HepG2 (cell line): ENCODE data around the gene FCER1A. TPM values are rescaled to one million over a fixed set of nuclear protein-coding genes. Genes with fewer than 3 reads are reported as not detected.

Source experiments
- ATAC-seq: fragments of 200-7000 bp; cut with Tn5 transposase; 3 replicates; pipeline ENCODE4 v1.9.1; 2020; ENCODE audit warnings: mild to moderate bottlenecking, moderate library complexity
- BruUV-seq: library from RNA; stranded (reverse); fragments of 400-500 nt; replicated peaks from 2 replicates; lab custom pipeline; 2021; lab: Mats Ljungman, UMichigan
- CTCF ChIA-PET: fragments of 300-600 bp; formaldehyde crosslinking; extraction: SDS; loops from one replicate; lab custom pipeline; 2021; ENCODE audit warnings: low total read pairs, inconsistent platforms, low intra/inter-chr PET ratio; lab: Yijun Ruan, JAX
- POLR2A ChIA-PET: fragments of 350-600 bp; sonication (Branson Sonifier 250); formaldehyde crosslinking; loops from one replicate; lab custom pipeline; 2020; ENCODE audit warnings: antibody characterized with exemption, inconsistent platforms; lab: Yijun Ruan, JAX
- DNase-seq: peaks from one replicate; pipeline ENCODE4 v3.0.0-alpha.2; 2015; ENCODE audit warnings: low spot score
- FAIRE-seq: peaks from 3 replicates; lab custom pipeline; 2011; peaks lifted over from hg19 to GRCh38; lab: Jason Lieb, UNC
- H2AFZ ChIP-seq: one replicate; pipeline ENCODE4 v1.6.1; 2011; ENCODE audit warnings: low read length, inconsistent platforms
- H3K27ac ChIP-seq: fragments of 300-600 bp; 3 replicates; pipeline ENCODE4 v1.8.0; 2011; ENCODE audit warnings: mixed run types, mild to moderate bottlenecking, mixed read lengths, low read length, inconsistent platforms; ENCODE audit not compliant: insufficient read depth; ENCODE audit errors: extremely low read length
- H3K27me3 ChIP-seq, 2 experiments: fragments of 200-600 bp in 1 of 2; 2 replicates in 1 of 2; 3 replicates in 1 of 2; pipeline versions ENCODE4 v1.6.0 to v1.8.0; 2011; ENCODE audit warnings: low read length in 2 of 2, mild to moderate bottlenecking in 2 of 2, moderate library complexity in 2 of 2, inconsistent platforms in 1 of 2; ENCODE audit not compliant: insufficient read depth in 2 of 2, control insufficient read depth in 1 of 2
- H3K36me3 ChIP-seq, 2 experiments: fragments of 200-600 bp in 1 of 2; replicated peaks in 1 of 2; 2 replicates in 1 of 2; 3 replicates in 1 of 2; pipeline versions ENCODE4 v1.5.1 to v1.8.0; 2011; ENCODE audit warnings: low read length in 2 of 2, inconsistent platforms in 1 of 2; ENCODE audit not compliant: insufficient read depth in 2 of 2, control insufficient read depth in 1 of 2
- H3K4me1 ChIP-seq: 2 replicates; pipeline ENCODE4 v1.5.1; 2012; ENCODE audit warnings: low read length, inconsistent platforms; ENCODE audit not compliant: insufficient read depth
- H3K4me2 ChIP-seq: 2 replicates; pipeline ENCODE4 v1.6.0; 2011; ENCODE audit warnings: low read depth, low read length, inconsistent platforms
- H3K4me3 ChIP-seq, 3 experiments: fragments of 200-600 bp in 1 of 3; sonication (generic), shearing (Covaris generic) in 1 of 3; replicated peaks in 1 of 3; 2 replicates each; pipeline ENCODE4 v1.5.1; 2011 to 2016; ENCODE audit warnings: low read length in 3 of 3, inconsistent platforms in 2 of 3, low read depth in 2 of 3, mild to moderate bottlenecking in 2 of 3, control low read depth in 1 of 3, mixed read lengths in 1 of 3; ENCODE audit not compliant: insufficient read depth in 1 of 3
- H3K79me2 ChIP-seq: one replicate; pipeline ENCODE4 v1.6.1; 2011; ENCODE audit warnings: low read length, inconsistent platforms; ENCODE audit not compliant: insufficient read depth
- H3K9ac ChIP-seq: 2 replicates; pipeline ENCODE4 v1.6.0; 2011; ENCODE audit warnings: mild to moderate bottlenecking, low read depth, low read length, inconsistent platforms; ENCODE audit not compliant: insufficient read depth
- H3K9me3 ChIP-seq: 2 replicates; pipeline ENCODE4 v1.5.1; 2012; ENCODE audit warnings: mild to moderate bottlenecking, low read length
- H4K20me1 ChIP-seq: 2 replicates; pipeline ENCODE4 v1.6.0; 2011; ENCODE audit warnings: inconsistent platforms, mild to moderate bottlenecking, low read length, moderate library complexity; ENCODE audit not compliant: insufficient read depth
- ATRX ChIP-seq: sonication (generic); formaldehyde crosslinking; IDR thresholded peaks from 2 replicates; pipeline ENCODE4 v1.4.0; 2020; ENCODE audit warnings: missing genetic modification reagents, borderline replicate concordance
- KDM6A ChIP-seq: IDR thresholded peaks from 2 replicates; pipeline ENCODE4 v1.6.1; 2016; ENCODE audit warnings: low read depth
- NFE2 ChIP-seq: sonication (generic); formaldehyde crosslinking; IDR thresholded peaks from 2 replicates; pipeline ENCODE4 v1.4.0; 2020; ENCODE audit warnings: missing genetic modification reagents
- RFX1 ChIP-seq: fragments of 450-650 bp; IDR thresholded peaks from 2 replicates; pipeline ENCODE4 v1.6.1; 2017
- SMAD9 ChIP-seq: sonication (generic); formaldehyde crosslinking; IDR thresholded peaks from 2 replicates; pipeline ENCODE4 v1.5.1; 2020; ENCODE audit warnings: mild to moderate bottlenecking, missing genetic modification reagents
- ZFY ChIP-seq: sonication (generic); formaldehyde crosslinking; IDR thresholded peaks from 2 replicates; pipeline ENCODE4 v1.4.0; 2020; ENCODE audit warnings: missing genetic modification reagents
- ZNF335 ChIP-seq: sonication (generic); formaldehyde crosslinking; IDR thresholded peaks from 2 replicates; pipeline ENCODE4 v1.4.0; 2020; ENCODE audit warnings: missing genetic modification reagents
- ZNF343 ChIP-seq: sonication (generic); formaldehyde crosslinking; IDR thresholded peaks from 2 replicates; pipeline ENCODE4 v1.4.0; 2020; ENCODE audit warnings: mild to moderate bottlenecking, missing genetic modification reagents
- ZNF563 ChIP-seq: sonication (generic); formaldehyde crosslinking; IDR thresholded peaks from 2 replicates; pipeline ENCODE4 v1.8.0; 2022; ENCODE audit warnings: mild to moderate bottlenecking, moderate library complexity, missing genetic modification reagents
- ZNF775 ChIP-seq: sonication (generic); formaldehyde crosslinking; IDR thresholded peaks from 2 replicates; pipeline ENCODE4 v1.4.0; 2020; ENCODE audit warnings: missing genetic modification reagents, mild to moderate bottlenecking, moderate library complexity, borderline replicate concordance
- WGBS: methylation state at CpG from one replicate; pipeline ENCODE4 v1.1.6; 2017; ENCODE audit warnings: low lambda C conversion rate; 5-methylcytosine and 5-hydroxymethylcytosine counted together
- in situ Hi-C: cut with HindIII; loops from 2 replicates; pipeline ENCODE4 v1.10.0; 2017; ENCODE audit warnings: low pct_unique_long_range_greater_than_20kb; ENCODE audit not compliant: extremely low pct_ligation_motif_present
- intact Hi-C: fragments of 100-400 bp; cut with micrococcal nuclease; formaldehyde crosslinking; loops from one replicate; pipeline ENCODE4 v1.10.0; 2022; ENCODE audit not compliant: unreplicated experiment
- polyA plus RNA-seq, 8 experiments: library from polyadenylated mRNA; depleted of rRNA in 3 of 8; stranded (reverse) in 7 of 8; unstranded in 1 of 8; fragments of >200 nt; fragmentation: Illumina TruSeq in 4 of 8; extraction: Trizol in 4 of 8; gene quantifications; 2 replicates each; pipeline versions ENCODE4 v1.2.1 to v1.2.3, GENCODE V29; 2011 to 2016; ENCODE audit warnings: low read depth in 4 of 8, missing spikeins in 1 of 8, mixed read lengths in 1 of 8; ENCODE audit not compliant: insufficient read depth in 1 of 8
- total RNA-seq, 5 experiments: library from RNA; depleted of rRNA; stranded (reverse); fragments of >200 nt; fragmentation: Illumina TruSeq; extraction: Trizol; gene quantifications; 2 replicates each; pipeline ENCODE4 v1.2.3, GENCODE V29; 2016; ENCODE audit warnings: low read depth in 1 of 5
- TF ChIP-seq, protein P1 (sequence below): sonication (generic); formaldehyde crosslinking; IDR thresholded peaks from 2 replicates; pipeline ENCODE4 v1.4.0; 2020; ENCODE audit warnings: missing genetic modification reagents
- TF ChIP-seq, protein P2 (sequence below): sonication (generic); formaldehyde crosslinking; IDR thresholded peaks from 2 replicates; pipeline ENCODE4 v1.5.0; 2020; ENCODE audit warnings: missing genetic modification reagents, mild to moderate bottlenecking, borderline replicate concordance
- TF ChIP-seq, protein P3 (sequence below): sonication (generic); formaldehyde crosslinking; IDR thresholded peaks from 2 replicates; pipeline ENCODE4 v1.5.0; 2020; ENCODE audit warnings: missing genetic modification reagents
- TF ChIP-seq, protein P4 (sequence below): sonication (generic); formaldehyde crosslinking; IDR thresholded peaks from 2 replicates; pipeline ENCODE4 v1.9.0; 2021; ENCODE audit warnings: missing genetic modification reagents, borderline replicate concordance

The FCER1A gene
- total and polyA plus RNA-seq, 2 of the 13 experiments (the other 11 are each of a cell fraction or from before 2014, with no cell fraction given): not detected

DNA sequence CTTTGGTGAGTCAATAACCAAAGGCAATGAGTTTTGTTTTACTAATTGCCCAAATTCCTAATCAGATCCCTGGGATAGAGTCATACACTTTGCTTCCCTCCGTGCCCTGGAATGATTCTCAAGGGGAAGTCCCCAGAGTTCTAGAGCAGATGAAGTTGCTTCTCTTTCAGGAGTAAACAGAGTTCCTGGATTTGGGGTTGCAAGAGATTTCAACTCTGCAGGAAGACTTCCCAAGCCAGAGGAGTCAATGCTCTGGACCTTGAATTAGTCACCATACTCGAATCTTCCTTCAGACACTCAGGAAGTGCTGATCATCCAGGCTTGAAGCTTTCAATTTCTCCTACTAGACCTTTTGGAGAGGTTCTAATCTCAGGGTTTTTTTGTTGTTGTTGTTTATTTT is 39.6 kb downstream of the FCER1A start:
- Histone ChIP-seq H3K27ac (no peak overlapping the region), H4K20me1 (no peaks in the 10 kb centered on the region), H3K4me3 (no peak overlapping the region), H3K4me2 (no peak overlapping the region)
- DNase-seq: no peak
- ChIA-PET POLR2A (no interaction called here), CTCF (no interaction called here)
- 0% methylated on average over 2 of the region's 2 CpGs for WGBS
- no peak for FAIRE-seq
- ATAC-seq: no peak
- no peak for TF ChIP-seq SMAD9 (CRISPR knock-in tag)
- TF ChIP-seq ZNF563 (CRISPR knock-in tag): no peak
- TF ChIP-seq ZNF343 (CRISPR knock-in tag): no peak
- no peak for TF ChIP-seq ZNF335 (CRISPR knock-in tag)
- TF ChIP-seq, protein P1, sequence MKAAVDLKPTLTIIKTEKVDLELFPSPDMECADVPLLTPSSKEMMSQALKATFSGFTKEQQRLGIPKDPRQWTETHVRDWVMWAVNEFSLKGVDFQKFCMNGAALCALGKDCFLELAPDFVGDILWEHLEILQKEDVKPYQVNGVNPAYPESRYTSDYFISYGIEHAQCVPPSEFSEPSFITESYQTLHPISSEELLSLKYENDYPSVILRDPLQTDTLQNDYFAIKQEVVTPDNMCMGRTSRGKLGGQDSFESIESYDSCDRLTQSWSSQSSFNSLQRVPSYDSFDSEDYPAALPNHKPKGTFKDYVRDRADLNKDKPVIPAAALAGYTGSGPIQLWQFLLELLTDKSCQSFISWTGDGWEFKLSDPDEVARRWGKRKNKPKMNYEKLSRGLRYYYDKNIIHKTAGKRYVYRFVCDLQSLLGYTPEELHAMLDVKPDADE: no peak
- TF ChIP-seq, protein P2, sequence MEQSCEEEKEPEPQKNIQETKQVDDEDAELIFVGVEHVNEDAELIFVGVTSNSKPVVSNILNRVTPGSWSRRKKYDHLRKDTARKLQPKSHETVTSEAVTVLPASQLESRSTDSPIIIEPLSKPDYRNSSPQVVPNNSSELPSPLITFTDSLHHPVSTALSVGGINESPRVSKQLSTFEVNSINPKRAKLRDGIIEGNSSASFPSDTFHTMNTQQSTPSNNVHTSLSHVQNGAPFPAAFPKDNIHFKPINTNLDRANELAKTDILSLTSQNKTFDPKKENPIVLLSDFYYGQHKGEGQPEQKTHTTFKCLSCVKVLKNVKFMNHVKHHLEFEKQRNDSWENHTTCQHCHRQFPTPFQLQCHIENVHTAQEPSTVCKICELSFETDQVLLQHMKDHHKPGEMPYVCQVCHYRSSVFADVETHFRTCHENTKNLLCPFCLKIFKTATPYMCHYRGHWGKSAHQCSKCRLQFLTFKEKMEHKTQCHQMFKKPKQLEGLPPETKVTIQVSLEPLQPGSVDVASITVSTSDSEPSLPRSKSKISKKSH (CRISPR knock-in tag): no peak
- TF ChIP-seq ZNF775 (CRISPR knock-in tag): no peak
- TF ChIP-seq RFX1: no peak
- no peak for TF ChIP-seq ZFY
- TF ChIP-seq, protein P3, sequence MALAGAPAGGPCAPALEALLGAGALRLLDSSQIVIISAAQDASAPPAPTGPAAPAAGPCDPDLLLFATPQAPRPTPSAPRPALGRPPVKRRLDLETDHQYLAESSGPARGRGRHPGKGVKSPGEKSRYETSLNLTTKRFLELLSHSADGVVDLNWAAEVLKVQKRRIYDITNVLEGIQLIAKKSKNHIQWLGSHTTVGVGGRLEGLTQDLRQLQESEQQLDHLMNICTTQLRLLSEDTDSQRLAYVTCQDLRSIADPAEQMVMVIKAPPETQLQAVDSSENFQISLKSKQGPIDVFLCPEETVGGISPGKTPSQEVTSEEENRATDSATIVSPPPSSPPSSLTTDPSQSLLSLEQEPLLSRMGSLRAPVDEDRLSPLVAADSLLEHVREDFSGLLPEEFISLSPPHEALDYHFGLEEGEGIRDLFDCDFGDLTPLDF (CRISPR knock-in tag): no peak
- TF ChIP-seq, protein P4, sequence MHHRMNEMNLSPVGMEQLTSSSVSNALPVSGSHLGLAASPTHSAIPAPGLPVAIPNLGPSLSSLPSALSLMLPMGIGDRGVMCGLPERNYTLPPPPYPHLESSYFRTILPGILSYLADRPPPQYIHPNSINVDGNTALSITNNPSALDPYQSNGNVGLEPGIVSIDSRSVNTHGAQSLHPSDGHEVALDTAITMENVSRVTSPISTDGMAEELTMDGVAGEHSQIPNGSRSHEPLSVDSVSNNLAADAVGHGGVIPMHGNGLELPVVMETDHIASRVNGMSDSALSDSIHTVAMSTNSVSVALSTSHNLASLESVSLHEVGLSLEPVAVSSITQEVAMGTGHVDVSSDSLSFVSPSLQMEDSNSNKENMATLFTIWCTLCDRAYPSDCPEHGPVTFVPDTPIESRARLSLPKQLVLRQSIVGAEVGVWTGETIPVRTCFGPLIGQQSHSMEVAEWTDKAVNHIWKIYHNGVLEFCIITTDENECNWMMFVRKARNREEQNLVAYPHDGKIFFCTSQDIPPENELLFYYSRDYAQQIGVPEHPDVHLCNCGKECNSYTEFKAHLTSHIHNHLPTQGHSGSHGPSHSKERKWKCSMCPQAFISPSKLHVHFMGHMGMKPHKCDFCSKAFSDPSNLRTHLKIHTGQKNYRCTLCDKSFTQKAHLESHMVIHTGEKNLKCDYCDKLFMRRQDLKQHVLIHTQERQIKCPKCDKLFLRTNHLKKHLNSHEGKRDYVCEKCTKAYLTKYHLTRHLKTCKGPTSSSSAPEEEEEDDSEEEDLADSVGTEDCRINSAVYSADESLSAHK (CRISPR knock-in tag): no peak
- no peak for TF ChIP-seq NFE2 (CRISPR knock-in tag)
- no peak for TF ChIP-seq KDM6A (CRISPR knock-in tag)
- no peak for TF ChIP-seq ATRX
- TF ChIP-seq, all 625 proteins: peak for 0
- Histone ChIP-seq H3K9ac (no peak overlapping the region), H2AFZ (no peak overlapping the region), H3K36me3 (no peaks in the 10 kb centered on the region), H3K27me3 (no peaks in the 10 kb centered on the region), H3K4me1 (no peaks in the 10 kb centered on the region), H3K79me2 (no peaks in the 10 kb centered on the region), H3K9me3 (peaks cover 73% of the 10 kb centered on the region)
- BruUV-seq: no TSS peak
- in situ Hi-C loops: no loop called here
- intact Hi-C loops: no loop called here
